HuH-7.5 (cell line): ENCODE data around the gene TIMM10.
A peak's percentile ranks its signal among the peaks of the same experiment; 100 is the strongest.

Experiments used
- DNase-seq: peaks from one replicate; pipeline ENCODE4 v3.0.0; 2011; ENCODE audit warnings: low spot score

TIMM10 gene

DNA sequence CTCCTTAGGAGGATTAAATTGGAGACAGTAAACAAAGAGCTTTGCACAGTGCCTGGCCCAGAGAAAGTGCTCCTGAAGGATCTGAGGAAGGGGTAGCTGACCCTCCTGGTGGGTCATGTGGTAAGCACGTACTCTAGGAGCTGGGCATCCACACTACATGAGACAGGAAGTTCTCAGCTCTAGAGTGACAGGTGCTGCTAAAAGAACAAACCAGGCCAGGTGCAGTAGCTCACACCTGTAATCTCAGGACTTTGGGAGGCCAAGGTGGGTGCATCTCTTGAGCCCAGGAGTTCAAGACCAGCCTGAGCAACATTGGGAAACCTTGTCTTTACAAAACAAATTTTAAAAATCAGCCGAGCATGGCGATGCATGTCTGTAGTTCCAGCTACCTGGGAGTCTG is 28.2 kb downstream of the TIMM10 start:
- no peak for DNase-seq

DNA sequence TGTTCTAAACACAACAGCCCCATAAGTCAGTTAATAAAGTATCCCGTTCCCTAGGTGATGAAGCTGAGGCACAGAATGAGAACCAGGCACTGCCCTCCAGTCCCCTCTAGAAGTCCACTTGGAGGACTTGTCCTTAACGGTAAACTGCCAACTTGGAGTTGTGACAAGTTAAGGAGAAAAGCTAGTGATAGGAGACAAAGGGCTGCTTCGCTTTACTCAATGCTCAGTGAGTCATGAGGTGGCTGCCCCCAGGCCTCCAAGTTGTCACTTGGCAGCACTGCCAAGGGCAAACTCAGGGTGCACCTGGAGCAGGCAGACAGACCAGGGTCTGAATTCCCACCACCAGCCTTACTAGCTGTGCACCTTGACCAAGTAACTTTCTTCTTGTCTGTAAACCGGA is 28.6 kb downstream of the TIMM10 start:
- no peak for DNase-seq

DNA sequence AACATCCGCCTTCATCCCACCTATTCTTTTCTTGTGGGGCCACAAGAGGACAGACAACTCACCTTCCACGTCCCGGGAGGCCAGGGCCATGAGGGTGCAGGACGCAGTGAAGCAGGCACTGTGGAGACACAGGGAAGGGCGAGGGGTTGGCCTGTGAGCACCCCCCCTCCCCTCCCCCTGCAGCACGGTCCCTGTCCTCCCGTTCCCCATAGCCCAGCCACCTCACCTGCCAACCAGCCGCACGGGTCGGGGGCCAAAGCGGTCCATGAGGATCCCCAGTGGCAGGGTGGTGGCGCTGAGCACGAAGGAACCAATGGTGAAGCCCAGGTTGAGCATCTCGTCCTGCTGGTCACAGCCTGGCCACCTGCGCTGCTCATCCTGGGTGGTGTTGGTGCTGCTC is 29.6 kb downstream of the TIMM10 start:
- no peak for DNase-seq

DNA sequence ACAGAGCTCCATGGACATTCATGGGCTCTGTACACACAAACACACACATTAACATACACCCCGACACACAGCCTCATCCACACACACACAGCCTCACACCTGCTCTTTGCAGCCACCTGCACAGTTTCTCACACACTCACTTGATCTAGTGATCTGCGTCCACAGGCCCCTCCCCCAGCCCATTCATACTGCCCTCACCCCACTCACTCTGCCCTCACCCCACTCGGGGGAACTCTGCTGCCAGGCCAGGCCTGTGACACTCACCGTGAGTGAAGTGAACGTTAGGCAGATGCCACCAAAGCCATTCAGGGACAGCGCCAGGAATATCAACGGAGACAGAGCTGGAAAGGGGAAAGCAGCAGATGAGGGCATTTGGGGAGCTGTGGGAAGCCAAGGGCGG is 30.0 kb downstream of the TIMM10 start:
- DNase-seq, result no peak

DNA sequence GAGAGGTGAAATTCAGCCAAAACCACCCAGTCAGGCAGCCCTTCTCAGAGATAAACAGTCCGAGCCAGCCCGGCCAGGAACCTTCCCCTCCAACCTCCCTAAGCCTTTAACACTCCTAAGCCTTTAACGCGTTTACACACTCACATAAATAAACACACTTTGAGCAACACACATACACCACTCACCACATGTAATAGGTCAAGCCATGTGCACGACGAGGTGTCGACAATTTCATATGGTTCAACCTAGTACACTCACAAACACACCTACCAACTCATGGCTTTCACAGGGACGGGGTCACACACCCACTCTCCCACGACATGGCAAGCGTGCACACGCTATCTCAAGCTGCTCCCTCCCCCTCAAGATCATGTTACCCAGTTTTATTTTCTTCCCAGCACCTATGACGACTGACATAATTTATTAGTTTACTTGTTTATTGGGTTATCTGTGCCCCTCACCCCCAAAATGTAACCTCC is 30.5 kb downstream of the TIMM10 start:
- no peak for DNase-seq

DNA sequence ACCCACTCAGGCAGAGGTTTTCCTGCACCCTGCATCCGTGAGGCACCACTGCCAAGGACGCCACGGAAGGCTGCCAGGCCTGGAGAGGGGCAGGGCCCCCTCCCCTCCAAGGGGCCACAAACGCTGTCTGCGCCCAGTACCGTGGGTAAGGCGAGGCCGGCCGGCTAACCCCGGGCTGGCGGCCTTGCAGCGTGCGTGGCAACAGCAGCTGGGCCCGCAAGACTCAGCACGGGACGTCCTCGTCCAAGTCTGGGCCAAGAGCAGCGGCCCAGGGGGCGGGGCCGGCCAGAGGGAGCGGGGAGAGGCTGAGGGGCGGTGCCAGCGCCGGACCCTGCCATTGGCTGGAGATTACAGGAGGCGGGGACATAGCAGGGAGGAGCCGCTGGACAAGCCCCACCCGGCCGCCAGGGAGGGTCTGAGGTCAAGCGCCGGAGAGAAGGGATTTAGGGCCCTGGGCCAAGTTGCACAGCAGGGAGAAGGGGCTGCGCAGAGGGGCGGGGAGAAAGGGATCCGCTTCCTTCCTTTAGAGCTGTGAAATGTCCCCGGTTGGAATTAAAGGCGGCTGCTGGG is 31.1 kb downstream of the TIMM10 start:
- peak; percentile 100 for DNase-seq

DNA sequence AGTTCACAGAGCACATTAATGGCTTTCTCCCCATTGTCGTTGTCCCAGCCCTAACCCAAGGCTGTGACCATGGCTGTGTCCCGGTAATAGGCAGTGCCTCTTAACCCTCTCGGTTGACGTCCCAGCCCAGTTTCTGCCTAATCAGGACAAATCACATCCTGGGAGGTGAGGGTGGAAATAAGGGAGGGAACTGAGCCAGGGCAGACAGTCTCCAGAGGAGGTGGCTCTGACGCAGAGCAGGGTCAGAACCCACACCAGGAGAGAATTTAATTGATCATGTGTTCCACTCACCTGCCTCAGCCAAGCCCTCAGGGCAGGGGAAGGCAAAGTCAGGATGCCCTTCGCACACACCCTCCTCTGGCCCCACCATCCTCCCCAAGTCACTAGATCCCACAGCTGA is 32.0 kb downstream of the TIMM10 start:
- no peak for DNase-seq

DNA sequence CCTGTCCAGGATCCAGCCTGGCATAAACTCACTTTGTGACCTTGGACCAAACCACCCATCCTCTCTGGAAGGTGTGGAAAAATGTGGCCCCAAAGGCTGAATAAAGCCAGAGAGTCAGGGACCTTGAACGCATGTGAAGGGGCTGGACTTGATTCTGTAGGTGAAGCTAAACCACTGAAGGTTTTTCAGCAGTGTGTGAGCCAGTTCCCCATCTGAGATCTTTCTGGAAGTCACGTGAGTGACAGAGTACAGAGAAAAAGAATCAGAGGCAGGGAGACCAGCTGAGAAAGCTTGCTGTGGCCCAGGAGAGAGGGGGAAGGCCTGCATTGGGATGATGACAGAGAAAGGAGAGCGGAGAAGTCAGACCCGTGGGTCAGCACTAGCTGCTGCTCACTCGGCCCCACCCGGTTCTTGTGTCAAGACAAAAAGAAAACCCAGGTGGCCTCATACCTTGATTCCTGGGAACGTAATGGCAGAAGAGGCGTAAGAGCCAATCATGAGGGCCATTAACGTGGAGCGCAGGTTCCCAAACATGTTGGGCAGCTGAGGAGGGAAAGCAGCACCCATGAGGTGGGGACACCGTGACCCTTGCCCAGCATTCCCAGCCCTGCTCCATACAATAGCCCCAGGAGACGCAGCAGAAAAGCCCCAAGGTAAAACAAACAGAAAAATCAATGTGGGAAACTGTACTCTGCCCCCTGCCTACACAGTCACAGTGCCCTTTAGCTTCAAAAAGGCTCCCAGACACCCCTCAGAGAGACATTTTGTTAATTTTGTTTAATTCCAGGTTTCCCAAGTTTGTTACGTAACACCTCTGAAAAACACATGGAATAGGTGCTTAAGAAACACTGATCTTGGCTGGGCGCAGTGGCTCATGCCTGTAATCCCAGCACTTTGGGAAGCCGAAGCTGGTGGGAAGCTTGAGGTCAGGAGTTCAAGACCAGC is 33.0 kb downstream of the TIMM10 start:
- peak; percentile 99 for DNase-seq

DNA sequence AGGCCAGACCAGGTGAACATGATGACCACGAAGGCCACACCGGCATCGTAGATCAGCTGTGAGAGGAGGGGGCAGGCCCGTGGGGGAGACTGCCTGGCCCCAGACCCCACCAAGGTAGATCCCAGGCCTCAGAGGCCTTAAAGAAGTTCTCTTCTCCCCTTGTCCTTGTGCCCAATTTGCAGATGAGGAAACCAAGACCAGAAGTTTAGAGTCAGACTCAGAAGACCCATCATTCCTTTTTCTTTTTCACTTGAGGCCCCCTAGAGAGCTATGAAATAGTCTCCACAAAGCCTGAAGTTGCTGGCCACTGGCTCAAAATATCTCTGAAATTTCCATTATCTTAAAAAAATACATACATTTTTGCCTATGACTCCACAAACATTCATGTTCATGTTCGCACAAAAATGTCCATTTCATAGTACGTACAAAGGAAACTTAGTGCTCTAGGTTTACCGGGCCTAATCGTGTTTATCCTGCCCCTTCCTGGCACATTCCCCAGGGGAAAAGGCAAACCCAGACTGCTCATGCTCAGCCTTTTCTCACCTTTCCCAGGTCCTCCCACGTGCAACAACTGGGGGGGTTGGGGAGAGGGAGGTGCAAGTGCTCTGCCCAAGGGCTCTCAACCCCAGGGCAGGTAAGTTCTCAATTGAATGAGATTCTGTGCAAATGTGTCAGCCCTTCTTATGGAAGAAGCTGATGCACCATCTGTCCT is 34.3 kb downstream of the TIMM10 start:
- DNase-seq, result no peak

DNA sequence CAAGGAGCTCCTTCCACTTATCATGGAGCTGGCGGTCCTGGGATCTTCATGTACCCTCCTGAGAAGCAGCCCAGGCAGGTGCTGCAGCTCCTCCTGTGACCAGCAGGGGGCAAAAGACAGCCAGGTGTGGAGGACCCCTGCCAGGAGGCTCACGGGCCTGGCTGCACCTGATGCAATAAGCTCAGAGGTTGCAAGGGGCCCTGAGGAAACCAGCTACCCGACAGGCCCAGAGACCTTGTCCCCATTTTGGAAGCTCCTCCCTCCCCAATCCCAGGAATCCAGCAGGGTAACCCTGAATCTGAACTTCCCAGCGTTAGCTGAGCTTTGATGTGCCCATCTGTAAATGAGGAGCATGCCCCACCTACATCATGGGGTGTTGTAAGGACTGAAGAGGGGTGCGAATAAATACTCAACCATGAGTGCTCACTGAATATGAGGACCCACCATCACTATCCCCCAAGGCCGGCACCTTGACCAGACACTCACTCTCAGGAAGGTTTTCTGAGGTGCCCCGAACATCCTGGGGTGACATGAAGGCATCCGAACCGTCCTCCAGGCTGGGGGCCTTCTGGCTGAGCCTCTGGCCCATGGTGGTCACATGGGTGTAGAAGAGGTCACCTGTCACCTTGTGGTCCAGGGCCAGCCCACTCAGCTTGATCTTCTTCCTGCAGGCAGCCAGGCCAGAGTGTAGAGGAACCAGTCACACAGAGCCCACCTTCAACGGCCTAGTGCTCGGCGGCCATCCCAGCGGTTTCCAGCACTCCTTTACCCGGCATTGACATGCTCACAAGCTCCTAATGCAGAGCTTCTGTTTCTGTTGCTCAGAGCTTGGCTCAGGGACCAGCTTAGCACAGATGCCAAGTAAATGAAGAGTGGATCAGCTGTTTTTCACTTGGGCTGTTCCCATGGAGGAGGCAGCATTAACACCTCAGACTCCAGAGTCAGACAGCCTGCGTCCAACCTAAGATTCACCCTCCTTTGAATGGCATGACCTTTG is 36.7 kb downstream of the TIMM10 start:
- DNase-seq, result peak; percentile 95

DNA sequence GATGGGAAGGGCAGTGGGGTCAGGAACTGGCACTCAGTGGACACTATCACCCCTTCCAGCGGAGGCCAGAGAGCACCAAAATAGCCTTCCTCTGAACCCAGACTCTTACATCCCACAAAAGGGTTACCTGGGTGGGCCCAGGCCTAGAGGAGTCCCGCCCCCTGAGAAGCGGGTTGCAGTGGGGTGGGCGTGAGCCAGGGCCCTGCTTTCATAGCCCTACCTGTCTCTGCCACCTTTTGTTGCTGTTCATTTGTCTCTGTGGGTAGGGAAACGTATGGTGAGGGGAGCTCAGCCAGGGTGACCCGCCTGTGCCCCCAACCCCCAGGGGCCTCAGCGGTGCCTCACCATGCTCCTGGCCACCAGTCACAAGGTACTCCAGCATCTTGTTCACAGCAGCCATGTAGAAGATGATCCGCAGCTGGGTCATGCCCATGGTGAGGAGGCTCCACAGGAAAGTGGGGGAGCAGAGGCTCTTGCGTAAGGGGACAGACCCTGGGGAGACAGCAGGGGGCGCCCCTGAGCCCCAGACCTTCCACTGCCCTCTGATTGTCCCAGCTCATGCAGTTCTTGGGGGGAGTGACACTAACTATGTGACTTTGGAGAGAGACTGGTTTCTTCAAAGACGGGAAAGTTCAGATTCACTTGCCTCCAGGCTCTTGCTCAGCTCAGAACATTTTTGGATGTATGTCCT is 39.0 kb downstream of the TIMM10 start:
- DNase-seq, result no peak

DNA sequence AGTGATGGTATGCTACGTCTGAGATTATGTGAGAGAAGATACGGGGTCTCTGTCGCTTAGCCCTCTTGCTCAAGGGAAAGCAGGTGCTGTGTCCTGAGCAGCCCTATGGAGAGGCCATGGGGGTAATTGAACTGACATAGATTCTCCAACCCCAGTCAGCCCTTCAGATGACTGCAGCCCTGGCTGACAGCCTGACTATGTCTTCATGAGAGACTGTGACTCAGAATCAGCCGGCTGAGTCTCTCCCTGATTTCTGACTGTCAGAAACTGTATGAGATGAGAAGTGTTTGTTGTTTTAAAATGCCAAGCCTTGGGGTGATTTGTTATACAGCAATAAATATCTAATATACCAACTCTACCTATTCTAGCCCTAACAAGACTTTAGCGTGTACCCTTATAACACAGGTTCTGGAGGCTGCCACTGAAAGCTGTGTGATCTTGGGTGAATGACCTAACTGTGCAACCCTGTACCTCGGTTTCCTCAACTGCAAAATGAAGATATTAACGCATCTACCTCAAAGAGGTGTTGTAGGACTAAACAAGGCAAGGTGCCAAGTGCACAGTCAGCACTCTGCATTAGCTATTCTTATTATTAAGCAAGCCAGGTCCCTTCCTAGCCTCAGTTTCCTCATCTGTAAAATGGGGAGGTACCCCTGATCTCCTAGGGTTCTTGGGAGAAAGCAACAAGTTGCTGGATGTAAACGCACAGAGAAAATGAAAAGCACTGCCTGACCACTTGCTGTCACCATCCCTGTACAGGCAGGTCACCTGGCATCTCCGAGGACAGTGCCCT is 39.9 kb downstream of the TIMM10 start:
- DNase-seq, result no peak

DNA sequence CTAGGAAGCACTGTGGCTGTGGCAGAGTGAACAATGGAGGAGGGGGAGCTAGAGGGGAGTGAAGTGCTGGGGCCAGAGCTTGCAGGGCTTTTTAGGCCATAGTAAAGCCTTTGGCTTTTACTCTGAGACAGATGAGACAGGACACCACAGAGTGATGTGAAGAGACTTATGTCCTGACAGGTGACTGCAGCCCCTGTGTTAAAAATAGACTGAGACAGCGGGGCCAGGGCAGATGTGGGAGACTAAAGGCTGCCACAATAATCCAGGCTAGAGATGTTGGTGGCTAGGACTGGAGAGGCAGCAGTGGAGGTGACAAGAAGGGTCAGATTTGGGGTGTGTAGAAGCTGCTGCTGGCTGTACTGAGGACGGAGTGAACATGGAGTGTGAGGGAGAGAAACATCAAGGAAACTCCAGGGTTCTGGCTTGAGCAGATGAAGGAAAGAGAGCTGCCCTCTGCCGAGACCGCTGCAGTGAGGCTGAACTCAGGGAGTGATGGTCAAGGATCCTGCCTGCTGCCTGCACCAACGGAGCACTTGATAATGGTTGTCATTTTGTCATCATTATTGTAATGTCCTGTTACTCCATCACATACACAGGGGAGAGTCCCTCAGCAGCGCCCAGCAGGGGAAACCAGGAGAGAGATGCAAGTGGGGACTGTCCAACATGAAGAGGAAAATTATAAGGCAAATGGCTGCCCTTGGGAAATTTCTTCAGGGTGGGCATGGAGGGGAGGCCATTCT is 42.5 kb downstream of the TIMM10 start:
- DNase-seq, result no peak

DNA sequence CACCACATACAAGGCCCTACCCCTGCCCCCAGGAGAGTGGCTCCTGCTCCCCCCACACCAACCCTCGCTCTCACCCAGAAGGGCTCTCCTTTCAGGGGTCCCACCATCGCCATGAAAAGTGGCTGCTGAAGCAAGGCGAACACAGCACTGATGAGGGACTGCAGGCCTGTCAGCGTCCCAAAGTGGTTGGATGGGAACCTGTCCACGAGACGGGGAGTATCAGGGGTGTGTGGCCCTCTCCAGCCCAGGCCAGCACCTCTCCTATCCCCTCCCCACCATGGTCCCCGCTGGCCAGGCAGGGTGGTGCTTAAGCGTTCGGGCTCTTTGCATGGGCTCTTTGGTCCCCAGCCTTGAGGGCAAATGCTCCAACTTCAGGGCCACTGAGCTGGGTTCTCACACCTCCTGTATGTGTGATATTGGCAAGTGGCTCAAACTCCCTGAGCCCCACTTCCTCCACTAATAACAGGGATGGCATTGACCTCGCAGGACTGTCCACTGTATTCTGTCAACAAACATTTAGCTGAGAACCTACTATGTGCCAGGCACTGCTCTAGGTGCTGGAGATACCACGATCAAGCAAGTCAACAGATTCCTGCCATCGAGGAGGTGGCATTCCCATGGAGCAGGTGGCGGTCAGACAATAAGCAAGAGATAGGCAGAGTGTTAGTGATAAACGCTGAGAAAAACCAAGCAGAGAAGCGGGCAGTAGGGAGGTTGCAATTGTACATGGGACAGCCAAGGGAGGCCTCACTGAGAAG is 43.4 kb downstream of the TIMM10 start:
- DNase-seq, result no peak

DNA sequence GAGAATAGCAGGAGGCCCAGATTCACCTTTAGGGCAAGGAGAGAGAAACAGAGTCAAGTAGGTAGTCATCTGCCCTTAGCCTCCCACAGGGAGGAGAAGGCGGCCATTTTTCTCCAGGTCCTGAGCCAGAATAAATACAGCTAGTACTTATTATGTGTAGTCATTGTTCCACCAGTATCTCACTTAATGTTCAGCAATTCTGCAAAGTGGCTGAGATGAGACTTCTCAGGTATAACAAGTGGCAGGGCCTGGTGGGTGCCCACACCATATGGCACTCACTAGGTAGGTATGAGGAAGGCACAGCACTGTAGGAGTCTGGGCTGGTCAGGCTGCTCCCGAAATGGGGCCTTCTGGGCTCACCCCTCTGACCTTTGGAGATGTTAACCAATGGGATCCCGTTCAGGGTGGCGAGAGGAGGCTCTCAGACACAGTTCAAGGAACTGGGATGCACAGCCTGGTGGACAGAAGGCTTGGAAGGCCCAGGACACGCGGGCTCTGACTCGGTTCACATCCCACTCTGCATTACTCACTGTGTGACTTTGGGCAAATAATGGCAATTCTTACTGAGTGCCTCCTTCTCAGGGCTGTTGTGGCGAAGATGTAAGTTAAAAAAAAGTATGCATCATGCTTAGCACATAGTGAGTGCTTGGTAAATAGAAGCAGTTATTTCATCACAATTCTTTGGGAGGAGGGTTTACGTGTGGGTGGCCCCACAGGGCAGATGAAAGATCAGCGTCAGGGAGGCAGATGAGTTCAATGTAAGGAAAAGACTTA is 45.1 kb downstream of the TIMM10 start:
- DNase-seq, result no peak

DNA sequence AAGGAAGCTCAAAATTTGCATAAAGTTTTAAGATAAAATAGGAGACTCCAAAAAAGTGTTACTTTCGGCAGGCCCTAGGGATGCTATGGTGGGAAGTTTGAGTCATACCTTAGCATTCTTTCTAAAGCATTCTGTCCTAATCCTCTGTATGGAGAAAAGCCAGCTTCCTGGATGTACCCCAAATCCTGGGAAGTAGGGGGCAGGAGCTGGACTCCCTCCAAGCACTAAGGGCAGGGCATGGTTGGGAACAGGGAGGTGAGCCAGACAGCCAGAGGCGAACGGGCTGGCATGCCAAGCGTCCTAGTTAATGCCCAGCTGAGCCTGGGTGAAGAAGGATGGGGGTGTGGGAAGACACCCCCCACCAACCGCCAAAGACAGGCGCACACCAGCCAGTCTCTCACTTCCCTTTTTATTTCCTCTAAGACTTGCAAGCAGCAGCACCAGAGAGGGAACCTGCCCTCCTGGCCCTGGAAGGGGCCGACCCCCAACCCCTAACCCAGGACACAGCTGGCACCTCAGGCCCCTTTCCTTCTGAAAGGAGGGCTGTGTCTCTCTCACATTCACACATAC is 46.3 kb downstream of the TIMM10 start:
- no peak for DNase-seq

DNA sequence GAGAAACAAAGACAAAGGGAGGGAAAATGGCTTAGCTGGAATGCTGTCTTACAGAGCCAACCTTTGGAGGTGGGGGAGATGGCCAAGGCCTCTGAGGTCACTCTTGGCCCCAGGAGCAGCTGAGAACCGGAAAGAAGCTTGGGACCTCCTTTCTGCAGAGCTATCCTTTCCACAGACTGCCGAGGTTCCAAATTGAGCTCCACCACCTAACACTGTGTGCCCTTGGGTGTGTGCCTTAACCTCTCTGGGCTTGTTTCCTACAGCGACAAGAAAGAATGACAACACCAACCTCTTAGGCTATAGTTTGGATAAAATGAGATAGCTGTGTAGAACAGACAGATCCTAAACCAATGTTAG is 47.0 kb downstream of the TIMM10 start:
- peak; percentile 58 for DNase-seq
